ENCODE results near the gene PPIF. TPM values are rescaled to one million over a fixed set of nuclear protein-coding genes. Genes with fewer than 3 reads are reported as not detected.

Gene PPIF
- total and polyA plus RNA-seq, 8 donors, result 29.7 to 75.6 (median 31.0) TPM

DNA sequence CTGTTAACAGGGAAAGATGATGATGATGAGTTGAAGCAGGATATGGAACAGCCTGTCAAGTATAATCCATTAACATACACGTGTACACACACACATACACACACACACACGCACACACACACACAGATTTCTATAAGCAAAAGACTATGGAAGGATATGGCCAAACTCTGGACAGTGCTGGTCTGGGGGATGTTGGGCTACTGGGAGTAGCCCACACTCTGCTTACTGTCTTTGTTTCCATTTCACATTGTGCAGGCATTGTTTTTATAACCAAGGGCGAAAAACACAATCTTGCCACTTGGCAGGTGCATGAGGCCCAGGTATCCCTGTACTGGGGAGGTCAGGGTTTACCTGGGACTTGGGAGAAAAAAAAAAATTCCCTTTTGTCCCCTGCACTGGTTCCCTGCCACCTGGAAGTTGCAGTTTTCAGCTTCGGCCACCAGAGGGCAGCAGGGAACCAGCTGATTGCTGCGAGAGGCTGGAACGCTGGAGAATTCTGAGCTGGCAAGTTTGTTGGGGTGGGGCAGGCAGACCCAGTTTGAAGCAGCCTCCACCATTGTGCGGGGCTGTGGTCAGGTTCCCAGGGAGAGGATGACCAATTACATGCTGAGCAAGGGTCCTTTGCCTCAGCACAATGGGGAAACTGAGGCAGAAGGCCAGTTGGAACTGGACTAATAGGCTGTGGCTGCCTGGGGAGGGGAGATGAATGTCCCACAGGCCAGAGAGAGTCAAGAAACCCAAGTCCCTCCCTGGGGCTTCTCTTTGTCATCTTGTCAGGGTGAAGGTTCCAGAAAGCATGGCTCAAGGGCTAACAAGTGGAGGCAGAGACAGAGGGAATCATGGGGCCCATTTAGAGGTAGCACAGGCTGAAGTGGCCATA is 27.3 kb downstream of the PPIF start:
- ATAC-seq, result peak; percentile 95
- Histone ChIP-seq H3K9me3 (peaks cover 0 to 11% of the 10 kb centered on the region in 2 donors), H3K36me3 (no peaks in the 10 kb centered on the region), H3K27me3 (no peaks in the 10 kb centered on the region), H3K4me1 (peaks cover 0 to 3% of the 10 kb centered on the region in 2 donors), H3K27ac (no peak overlapping the region), H3K4me3 (no peak overlapping the region)
- DNase-seq, result peak; percentile 69 to 93 (median 84)
- TF ChIP-seq, protein P1, sequence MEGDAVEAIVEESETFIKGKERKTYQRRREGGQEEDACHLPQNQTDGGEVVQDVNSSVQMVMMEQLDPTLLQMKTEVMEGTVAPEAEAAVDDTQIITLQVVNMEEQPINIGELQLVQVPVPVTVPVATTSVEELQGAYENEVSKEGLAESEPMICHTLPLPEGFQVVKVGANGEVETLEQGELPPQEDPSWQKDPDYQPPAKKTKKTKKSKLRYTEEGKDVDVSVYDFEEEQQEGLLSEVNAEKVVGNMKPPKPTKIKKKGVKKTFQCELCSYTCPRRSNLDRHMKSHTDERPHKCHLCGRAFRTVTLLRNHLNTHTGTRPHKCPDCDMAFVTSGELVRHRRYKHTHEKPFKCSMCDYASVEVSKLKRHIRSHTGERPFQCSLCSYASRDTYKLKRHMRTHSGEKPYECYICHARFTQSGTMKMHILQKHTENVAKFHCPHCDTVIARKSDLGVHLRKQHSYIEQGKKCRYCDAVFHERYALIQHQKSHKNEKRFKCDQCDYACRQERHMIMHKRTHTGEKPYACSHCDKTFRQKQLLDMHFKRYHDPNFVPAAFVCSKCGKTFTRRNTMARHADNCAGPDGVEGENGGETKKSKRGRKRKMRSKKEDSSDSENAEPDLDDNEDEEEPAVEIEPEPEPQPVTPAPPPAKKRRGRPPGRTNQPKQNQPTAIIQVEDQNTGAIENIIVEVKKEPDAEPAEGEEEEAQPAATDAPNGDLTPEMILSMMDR (IDR thresholded peaks at IDR 0.05), result peak; percentile 98 to 99
- intact Hi-C loops (cut with DNase I), result loop anchor here in 1 of 2 donors (5.0 kb wide), 1 partner anchor 93 kb away; no protein-coding TSS in a partner anchor

DNA sequence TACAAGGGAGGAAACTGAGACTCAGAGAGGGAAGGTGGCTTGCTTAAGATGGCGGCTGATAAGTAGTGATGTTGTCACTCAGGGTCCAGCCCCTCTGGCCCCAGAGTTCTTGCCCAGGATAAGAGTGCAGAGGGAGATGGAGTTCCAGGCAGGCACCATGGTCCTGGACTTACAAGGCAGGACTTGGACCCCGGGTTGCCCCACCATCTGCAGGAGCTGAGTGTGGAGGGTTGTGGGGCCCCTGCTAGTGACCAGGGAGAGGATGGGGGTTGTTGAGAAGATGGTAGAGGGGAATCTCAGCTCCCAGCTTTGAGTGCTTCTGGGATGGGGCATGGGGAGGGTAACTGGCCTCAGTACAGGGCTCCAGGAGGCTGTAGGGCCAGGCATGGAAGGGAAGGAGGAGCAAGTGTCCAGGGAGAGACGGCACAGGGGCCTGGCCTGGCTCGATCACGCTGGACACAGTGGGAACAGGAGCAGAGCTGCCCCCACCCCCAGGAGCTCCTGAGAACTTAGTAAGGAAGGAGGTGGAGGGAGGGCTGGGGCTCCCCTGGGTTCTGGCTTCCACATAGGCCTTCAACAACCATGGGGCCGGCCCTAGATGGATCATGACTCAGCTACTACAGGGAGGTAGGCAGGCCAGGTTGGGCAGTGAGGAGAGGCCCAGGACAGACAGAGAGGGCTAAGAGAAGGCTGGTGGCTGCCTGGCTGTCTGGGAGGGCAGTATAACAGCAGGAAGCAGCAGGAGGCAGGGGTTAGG is 28.2 kb downstream of the PPIF start:
- H3K4me1 ChIP-seq, result peaks cover 4 to 9% of the 10 kb centered on the region in 2 donors
- DNase-seq, result no peak
- H3K27me3 ChIP-seq, result no peaks in the 10 kb centered on the region
- no peak overlapping the region for H3K27ac ChIP-seq
- peaks cover 0 to 7% of the 10 kb centered on the region in 2 donors for H3K9me3 ChIP-seq
- peak; percentile 17 for ATAC-seq
- H3K4me3 ChIP-seq, result no peak overlapping the region
- TF ChIP-seq, protein P1 (IDR thresholded peaks at IDR 0.05), result no peak
- H3K36me3 ChIP-seq, result no peaks in the 10 kb centered on the region
- intact Hi-C loops (cut with DNase I), result loop anchor here in 1 of 2 donors (5.0 kb wide), 1 partner anchor 92 kb away; no protein-coding TSS in a partner anchor

DNA sequence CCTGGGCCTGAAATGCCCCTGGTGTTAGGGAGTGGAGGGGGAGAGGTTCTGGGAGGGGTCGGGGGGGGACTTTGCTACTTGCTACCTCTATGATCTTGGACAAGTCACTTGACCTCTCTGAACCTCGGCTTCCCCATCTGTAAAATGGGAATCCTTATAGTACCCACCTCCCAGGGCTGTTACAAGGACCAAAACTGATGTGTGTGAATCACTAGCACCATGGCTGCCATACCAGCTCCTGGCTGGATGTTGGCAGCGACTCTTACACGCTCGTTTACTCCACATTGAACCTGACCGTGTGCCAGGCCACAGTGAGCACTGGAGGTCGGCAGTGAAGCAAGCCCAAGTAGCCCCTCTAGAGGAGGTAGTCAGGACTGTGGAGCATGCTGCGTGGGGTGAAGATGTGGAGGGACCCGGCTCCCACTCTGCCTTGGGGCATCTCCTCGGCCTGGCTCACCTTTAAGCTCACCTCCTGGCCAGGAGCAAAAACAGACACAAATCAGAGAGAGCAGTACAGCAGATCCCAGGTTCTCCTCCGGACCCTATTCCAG is 28.9 kb downstream of the PPIF start:
- DNase-seq, result no peak
- ATAC-seq, result no peak
- H3K27me3 ChIP-seq, result no peaks in the 10 kb centered on the region
- peaks cover 0 to 3% of the 10 kb centered on the region in 2 donors for H3K9me3 ChIP-seq
- peaks cover 10 to 14% of the 10 kb centered on the region in 2 donors for H3K4me1 ChIP-seq
- H3K4me3 ChIP-seq, result no peak overlapping the region
- H3K27ac ChIP-seq, result no peak overlapping the region
- TF ChIP-seq, protein P1 (IDR thresholded peaks at IDR 0.05), result no peak
- H3K36me3 ChIP-seq, result no peaks in the 10 kb centered on the region
- intact Hi-C loops (cut with DNase I), result loop anchor here in 1 of 2 donors (5.0 kb wide), 1 partner anchor 91 kb away; no protein-coding TSS in a partner anchor

DNA sequence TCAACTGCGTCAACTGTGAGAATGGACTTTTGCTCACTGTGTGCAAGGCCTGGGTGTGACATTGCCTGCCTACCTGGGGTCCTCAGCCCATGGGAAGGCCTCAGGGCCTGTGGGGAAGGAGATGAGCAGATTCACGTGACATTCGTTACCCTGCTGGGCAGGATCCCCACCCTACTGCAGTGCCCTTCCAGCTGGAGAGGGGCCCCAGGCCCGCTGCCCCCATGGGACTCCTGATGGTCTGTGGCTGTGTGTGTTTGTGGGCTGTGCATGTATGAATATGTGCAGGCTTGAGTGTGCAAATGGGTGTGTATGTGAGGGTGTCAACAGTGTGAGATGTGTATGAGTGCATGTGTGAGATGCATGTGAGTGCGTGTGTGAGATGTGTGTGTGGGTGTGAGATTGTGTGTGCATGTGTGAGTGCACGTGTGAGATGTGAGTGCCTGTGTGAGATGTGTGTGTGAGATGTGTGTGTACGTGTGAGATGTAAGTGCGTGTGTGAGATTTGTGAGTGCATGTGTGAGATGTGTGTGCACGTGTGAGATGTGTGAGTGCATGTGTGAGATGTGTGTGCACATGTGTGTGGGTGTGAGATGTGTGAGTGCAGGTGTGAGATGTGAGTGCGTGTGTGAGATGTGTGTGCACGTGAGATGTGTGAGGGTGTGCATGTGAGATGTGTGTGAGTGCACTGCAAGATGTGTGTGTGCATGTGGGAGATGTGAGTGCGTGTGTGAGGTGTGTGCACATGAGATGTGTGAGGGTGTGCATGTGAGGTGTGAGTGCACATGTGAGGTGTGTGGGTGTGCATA is 29.7 kb downstream of the PPIF start:
- TF ChIP-seq, protein P1 (IDR thresholded peaks at IDR 0.05), result no peak
- Histone ChIP-seq H3K4me1 (peaks cover 10 to 14% of the 10 kb centered on the region in 2 donors), H3K4me3 (no peak overlapping the region), H3K27ac (no peak overlapping the region), H3K36me3 (no peaks in the 10 kb centered on the region), H3K27me3 (no peaks in the 10 kb centered on the region), H3K9me3 (no peaks in the 10 kb centered on the region)
- DNase-seq (no peak), ATAC-seq (no peak)
- intact Hi-C loops (cut with DNase I), result loop anchor here in 1 of 2 donors (5.0 kb wide), 1 partner anchor 90 kb away; no protein-coding TSS in a partner anchor
